AG20443 (cell line): ENCODE measurements around the gene SRRM5.
A peak's percentile ranks its signal among the peaks of the same experiment; 100 is the strongest.
"Not testable (repeated sequence)": the region's sequence is repeated elsewhere in the genome, so short reads cannot be mapped to it uniquely, and the experiment has no call there.

Source experiments
- DNase-seq: peaks from one replicate; pipeline ENCODE4 v3.0.0; 2012; ENCODE audit warnings: low spot score, mixed read lengths

Gene SRRM5

GRCh38 chr19:43591904-43592772 is 19.8 kb upstream of the SRRM5 start:
- no peak for DNase-seq

- no peak for DNase-seq
Measured at GRCh38 chr19:43592800-43593350, 19.0 kb upstream of the SRRM5 start.

DNA sequence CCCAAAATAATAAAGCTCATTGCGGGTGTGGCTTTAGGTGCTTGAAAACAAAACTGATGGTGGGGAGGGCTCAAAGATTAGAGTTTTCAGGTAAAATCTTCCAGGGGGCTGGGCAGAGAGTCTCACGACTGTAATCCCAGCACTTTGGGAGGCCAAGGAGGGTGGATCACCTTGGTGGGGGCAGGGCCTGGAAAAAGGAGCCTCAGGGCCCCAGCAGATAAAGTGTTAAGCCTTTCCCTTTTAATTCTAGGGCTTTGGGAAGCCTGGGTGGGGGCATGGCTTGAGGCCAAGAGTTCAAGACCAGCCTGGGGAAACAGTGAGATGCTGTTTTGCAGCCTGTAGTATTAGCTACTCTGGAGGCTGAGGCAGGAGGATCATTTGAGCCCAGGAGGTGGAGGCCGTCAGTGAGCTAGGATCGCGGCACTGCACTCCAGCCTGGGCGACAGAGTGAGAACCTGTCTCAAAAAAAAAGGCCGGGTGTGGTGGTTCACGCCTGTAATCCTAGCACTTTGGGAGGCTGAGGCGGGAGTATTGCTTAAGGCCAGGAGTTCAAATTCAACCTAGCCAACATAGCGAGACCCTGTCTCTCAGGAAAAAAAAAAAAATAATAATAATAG is 17.7 kb upstream of the SRRM5 start:
- no peak for DNase-seq

GRCh38 chr19:43594710-43595604 is 16.9 kb upstream of the SRRM5 start:
- DNase-seq, result peak; percentile 67

GRCh38 chr19:43595605-43595998 is 16.3 kb upstream of the SRRM5 start:
- DNase-seq, result no peak

GRCh38 chr19:43595999-43596841 is 15.7 kb upstream of the SRRM5 start, which contains the start of the genes IRGQ and ZNF576:
TSS of gene IRGQ (minus strand) at chr19:43596134. CDS start at chr19:43595338, 796 bp downstream.
TSS of gene ZNF576 (plus strand) at chr19:43596595. CDS start at chr19:43597109, 514 bp downstream.
- DNase-seq, result peak; percentile 99

DNA sequence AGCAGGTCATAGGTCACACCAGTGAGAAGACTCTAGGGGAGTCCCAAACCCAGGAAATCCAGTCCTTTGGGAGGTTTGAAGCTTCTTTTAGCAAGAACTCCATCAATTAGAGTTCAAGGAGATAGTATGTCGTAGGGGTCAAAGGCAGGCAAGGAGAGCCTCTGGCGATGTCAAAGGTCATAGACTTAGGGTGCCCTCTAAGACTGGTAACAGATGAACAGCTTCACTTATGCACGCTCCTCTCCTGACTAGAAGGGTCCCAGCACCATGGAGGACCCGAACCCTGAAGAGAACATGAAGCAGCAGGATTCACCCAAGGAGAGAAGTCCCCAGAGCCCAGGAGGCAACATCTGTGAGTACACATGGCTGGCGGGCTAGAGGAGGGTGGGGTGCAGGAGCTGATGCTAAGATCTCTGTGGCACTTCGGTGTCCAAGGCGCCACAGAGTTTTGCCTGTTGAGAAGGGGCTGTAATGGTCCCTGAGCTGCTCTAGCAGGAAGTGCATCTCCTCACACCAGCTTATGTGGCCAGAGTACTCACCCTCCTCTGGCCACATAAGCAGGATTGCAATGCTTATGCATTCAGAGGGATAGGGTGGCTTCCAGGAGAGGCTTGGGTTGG is 14.9 kb upstream of the SRRM5 start:
- peak; percentile 24 for DNase-seq

- no peak for DNase-seq
Measured at GRCh38 chr19:43597876-43598275, 14.0 kb upstream of the SRRM5 start.

- DNase-seq, result no peak
Measured at GRCh38 chr19:43598445-43599240, 13.2 kb upstream of the SRRM5 start.

DNA sequence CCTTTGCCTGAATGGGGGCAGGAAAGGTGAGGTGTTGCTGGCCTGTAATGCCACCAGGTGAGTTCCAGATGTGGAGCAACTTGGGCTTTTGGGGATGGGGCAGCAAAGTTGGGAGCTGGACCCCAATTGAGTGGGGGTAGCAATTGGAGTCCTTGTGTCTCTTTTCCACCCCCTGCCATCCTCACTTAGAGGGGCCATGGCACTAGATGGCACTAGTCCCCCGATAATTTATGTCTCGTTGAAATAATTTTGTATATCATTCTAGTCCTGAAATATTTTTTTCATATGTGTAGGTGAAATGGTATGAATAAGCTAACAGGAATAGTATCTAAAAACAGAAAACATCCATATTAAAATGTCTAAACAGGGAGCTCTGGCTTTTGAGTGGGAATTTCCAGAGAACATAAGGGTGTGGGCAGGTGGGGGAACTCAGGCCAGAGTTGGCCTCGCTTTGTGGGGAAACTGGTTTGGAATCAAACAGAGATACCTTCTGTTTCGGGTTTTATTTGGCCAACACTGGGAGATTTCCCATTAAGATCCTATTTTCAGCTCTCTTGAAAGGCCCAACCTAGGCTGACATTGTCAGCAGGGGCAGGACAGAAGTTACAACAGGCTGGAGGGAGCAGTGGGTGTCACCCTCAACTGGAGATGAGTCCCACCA is 12.1 kb upstream of the SRRM5 start:
- no peak for DNase-seq

DNA sequence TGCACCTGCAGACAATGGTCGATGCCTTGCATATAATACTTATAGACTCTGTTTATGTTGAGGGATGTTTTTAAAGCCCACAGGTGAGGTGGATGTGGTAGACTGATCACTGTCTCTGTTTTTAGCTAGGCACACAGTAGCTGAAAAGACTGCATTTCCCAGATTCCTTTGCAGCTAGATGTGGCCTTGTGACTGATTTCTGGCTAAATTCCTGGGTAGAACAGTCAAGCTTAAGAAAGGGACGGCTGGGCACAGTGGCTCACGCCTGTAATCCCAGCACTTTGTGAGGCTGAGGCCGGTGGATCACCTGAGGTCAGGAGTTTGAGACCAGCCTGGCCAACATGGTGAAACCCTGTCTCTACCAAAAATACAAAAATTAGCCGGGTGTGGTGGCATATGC is 11.6 kb upstream of the SRRM5 start:
- not testable (repeated sequence) for DNase-seq

GRCh38 chr19:43605875-43606568 is 5.9 kb upstream of the SRRM5 start:
- no peak for DNase-seq

DNA sequence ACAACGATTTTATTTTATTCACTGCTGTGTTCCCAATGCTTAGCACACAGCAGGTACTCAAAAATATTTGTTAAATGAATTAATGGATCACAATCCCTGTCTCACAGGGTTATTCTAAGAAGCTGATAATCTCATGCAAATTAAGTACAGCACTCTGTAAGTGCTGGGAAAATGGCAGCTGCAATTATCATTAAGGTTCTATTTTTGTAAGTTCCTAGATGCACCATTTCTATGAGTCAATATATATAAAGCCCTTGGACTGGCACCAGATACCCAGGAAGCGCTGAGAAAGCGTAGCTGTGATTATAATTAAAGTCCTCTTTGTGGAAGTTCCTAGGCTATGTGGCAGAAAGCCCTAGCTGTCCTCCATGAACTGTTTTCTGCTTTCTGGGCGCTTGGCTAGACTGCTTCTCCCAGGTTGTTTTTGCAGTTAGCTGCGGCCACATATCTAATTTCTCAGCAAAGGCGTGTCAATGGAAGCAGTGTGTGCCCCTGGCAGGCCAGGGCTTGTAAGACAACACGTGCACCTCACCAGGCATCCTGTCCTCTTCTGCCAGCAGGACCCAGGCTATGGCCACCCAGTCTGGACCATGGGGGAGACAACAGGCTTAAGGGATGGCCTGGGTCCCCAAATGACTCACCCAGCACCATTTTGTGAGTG is 5.2 kb upstream of the SRRM5 start:
- DNase-seq, result no peak

DNA sequence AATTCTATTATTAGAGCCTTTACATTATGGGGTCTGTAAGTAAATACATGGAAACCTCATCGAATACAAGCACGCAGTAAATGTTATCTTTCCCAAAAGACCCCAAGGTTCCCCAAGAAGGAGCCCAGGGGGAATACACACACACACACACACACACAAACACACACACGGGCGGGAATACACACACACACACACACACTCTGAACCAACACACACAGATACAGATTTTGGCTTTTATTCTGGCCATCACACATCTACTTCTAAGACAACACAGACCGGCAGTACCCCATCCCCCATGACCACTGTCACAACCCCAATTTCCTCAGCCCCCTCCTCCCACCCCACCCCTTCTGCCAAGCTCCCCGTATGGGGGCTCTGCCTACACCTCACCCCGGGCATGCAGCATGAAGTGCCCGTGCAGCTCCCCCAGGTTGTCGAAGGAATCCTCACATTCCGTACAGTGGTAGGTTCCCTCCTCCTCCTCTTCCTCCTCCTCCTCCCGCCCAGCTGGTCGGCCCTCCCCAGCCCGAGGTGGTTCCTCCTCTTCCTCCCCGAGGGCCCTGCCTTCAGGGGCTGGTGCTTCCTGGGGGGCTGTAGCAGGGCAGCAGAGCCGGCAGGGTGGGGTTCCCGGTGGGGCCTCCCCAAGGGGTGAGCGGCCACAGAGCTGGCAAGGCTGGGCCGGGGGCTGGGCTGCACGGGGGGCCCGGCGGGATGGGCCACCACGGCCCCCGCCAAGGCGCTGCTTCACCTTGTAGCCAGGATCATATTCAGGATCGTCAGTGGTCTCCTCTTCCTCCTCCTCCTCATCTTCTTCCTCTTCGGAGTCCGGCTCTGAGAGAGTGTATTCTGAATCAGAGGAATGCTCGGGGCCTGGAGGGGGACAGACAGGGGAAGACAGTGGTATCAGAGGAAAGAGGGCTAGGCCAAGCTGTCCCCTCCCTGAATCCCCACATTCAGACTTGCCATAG is 4.4 kb upstream of the SRRM5 start:
- DNase-seq, result no peak

DNA sequence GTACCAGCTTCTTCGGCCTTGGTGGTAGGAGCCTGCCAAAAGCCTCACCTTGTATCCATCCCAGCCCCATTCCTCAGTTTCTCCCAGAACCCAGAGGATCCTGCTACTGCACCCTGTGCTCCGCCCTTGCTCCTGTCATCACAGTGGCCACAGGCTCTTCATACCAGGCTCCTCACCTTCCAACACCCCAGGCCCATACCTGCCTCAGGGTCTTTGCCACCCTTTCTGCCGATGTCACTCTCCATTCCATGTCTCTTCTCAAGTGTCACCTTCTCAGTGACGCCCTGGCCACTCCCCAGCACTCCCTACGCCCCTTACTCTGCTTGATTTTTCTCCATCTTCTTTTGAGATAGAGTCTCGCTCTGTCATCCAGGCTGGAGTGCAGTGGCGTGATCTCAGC is 2.0 kb upstream of the SRRM5 start:
- DNase-seq, result no peak

GRCh38 chr19:43610493-43610892 is 1.4 kb upstream of the SRRM5 start:
- no peak for DNase-seq

- no peak for DNase-seq
Measured at GRCh38 chr19:43612374-43612773, 486 bp downstream of the SRRM5 start.
